ENCODE results near the gene ALKBH7.
"Not testable (repeated sequence)": the region's sequence is repeated elsewhere in the genome, so short reads cannot be mapped to it uniquely, and the experiment has no call there.

ALKBH7 gene

GRCh38 chr19:6357174-6357573 lies 15.4 kb upstream of the ALKBH7 start:
- DNase-seq (no peak), ATAC-seq (replicated peaks) (no peak)
- Mint-ChIP-seq H3K9me3 (no peaks in the 10 kb centered on the region), H3K27ac (no peak overlapping the region), H3K4me3 (no peak overlapping the region), H3K27me3 (no peaks in the 10 kb centered on the region), H3K4me1 (peaks cover 2 to 5% of the 10 kb centered on the region in 2 donors), H3K36me3 (peaks cover under 1 to 5% of the 10 kb centered on the region in 2 donors)

- Mint-ChIP-seq H3K36me3 (peaks cover 4 to 8% of the 10 kb centered on the region in 2 donors), H3K27me3 (no peaks in the 10 kb centered on the region), H3K4me3 (no peak overlapping the region), H3K27ac (no peak overlapping the region), H3K9me3 (no peaks in the 10 kb centered on the region), H3K4me1 (peaks cover 9 to 12% of the 10 kb centered on the region in 2 donors)
- no peak for DNase-seq
- no peak for ATAC-seq (replicated peaks)
Observed at GRCh38 chr19:6358003-6358402, 14.6 kb upstream of the ALKBH7 start.

- no peak overlapping the region for H3K4me3 Mint-ChIP-seq
- no peak for ATAC-seq (replicated peaks)
- DNase-seq: no peak
- H3K4me1 Mint-ChIP-seq: peaks cover 12 to 19% of the 10 kb centered on the region in 2 donors
- H3K27ac Mint-ChIP-seq: no peak overlapping the region
- H3K27me3 Mint-ChIP-seq: no peaks in the 10 kb centered on the region
- no peaks in the 10 kb centered on the region for H3K9me3 Mint-ChIP-seq
- H3K36me3 Mint-ChIP-seq: peaks cover 10 to 11% of the 10 kb centered on the region in 2 donors
Observed at GRCh38 chr19:6359568-6360341, 12.8 kb upstream of the ALKBH7 start.

- Mint-ChIP-seq H3K36me3 (peaks cover 14 to 15% of the 10 kb centered on the region in 2 donors), H3K4me1 (peaks cover 12 to 19% of the 10 kb centered on the region in 2 donors)
- not testable (repeated sequence) for H3K9me3 Mint-ChIP-seq; H3K27me3 Mint-ChIP-seq; H3K27ac Mint-ChIP-seq; H3K4me3 Mint-ChIP-seq; DNase-seq; ATAC-seq (replicated peaks)
Observed at GRCh38 chr19:6360445-6360844, 12.1 kb upstream of the ALKBH7 start.

GRCh38 chr19:6360857-6361216 lies 11.8 kb upstream of the ALKBH7 start:
- DNase-seq; ATAC-seq (replicated peaks); H3K27me3 Mint-ChIP-seq; H3K9me3 Mint-ChIP-seq: not testable (repeated sequence)
- peak overlapping the region in 1 of 2 donors; percentile 92 for H3K4me3 Mint-ChIP-seq
- peaks cover 15 to 19% of the 10 kb centered on the region in 2 donors for H3K36me3 Mint-ChIP-seq
- H3K27ac Mint-ChIP-seq: peak overlapping the region; percentile 98
- peaks cover 12 to 19% of the 10 kb centered on the region in 2 donors for H3K4me1 Mint-ChIP-seq

GRCh38 chr19:6362027-6362350 lies 10.6 kb upstream of the ALKBH7 start:
- Mint-ChIP-seq H3K9me3 (no peaks in the 10 kb centered on the region), H3K36me3 (peaks cover 21 to 26% of the 10 kb centered on the region in 2 donors), H3K4me1 (peaks cover 12 to 19% of the 10 kb centered on the region in 2 donors), H3K27ac (peak overlapping the region; percentile 98), H3K4me3 (peak overlapping the region; percentile 92 to 98), H3K27me3 (no peaks in the 10 kb centered on the region)
- ATAC-seq (replicated peaks) (peak in 1 of 2 donors; percentile 18), DNase-seq (no peak)

GRCh38 chr19:6362351-6362801 lies 10.2 kb upstream of the ALKBH7 start:
- H3K9me3 Mint-ChIP-seq: no peaks in the 10 kb centered on the region
- H3K27ac Mint-ChIP-seq: peak overlapping the region; percentile 98
- DNase-seq (no peak), ATAC-seq (replicated peaks) (no peak)
- peaks cover 23 to 28% of the 10 kb centered on the region in 2 donors for H3K36me3 Mint-ChIP-seq
- H3K27me3 Mint-ChIP-seq: no peaks in the 10 kb centered on the region
- peaks cover 12 to 19% of the 10 kb centered on the region in 2 donors for H3K4me1 Mint-ChIP-seq
- H3K4me3 Mint-ChIP-seq: peak overlapping the region; percentile 92 to 98

- ATAC-seq (replicated peaks): no peak
Observed at GRCh38 chr19:6364353-6364752, 8.2 kb upstream of the ALKBH7 start.

GRCh38 chr19:6373096-6373812 lies 660 bp downstream of the ALKBH7 start:
- no peaks in the 10 kb centered on the region for H3K27me3 Mint-ChIP-seq
- H3K4me3 Mint-ChIP-seq: peak overlapping the region; percentile 94 to 99
- H3K9me3 Mint-ChIP-seq: no peaks in the 10 kb centered on the region
- peak; percentile 69 to 73 for ATAC-seq (replicated peaks)
- H3K36me3 Mint-ChIP-seq: peaks cover 11 to 21% of the 10 kb centered on the region in 2 donors
- H3K27ac Mint-ChIP-seq: peak overlapping the region; percentile 98
- H3K4me1 Mint-ChIP-seq: peaks cover 15 to 22% of the 10 kb centered on the region in 2 donors
- DNase-seq: peak; percentile 95

More at GRCh38 chr19:6364353-6364752, 8.2 kb upstream of the ALKBH7 start:
- DNase-seq: no peak
- H3K9me3 Mint-ChIP-seq: no peaks in the 10 kb centered on the region
- H3K27ac Mint-ChIP-seq: peak overlapping the region; percentile 37
- H3K4me3 Mint-ChIP-seq: no peak overlapping the region
- H3K36me3 Mint-ChIP-seq: peaks cover 31 to 42% of the 10 kb centered on the region in 2 donors
- H3K27me3 Mint-ChIP-seq: no peaks in the 10 kb centered on the region
- peaks cover 14 to 19% of the 10 kb centered on the region in 2 donors for H3K4me1 Mint-ChIP-seq

- Mint-ChIP-seq H3K36me3 (peaks cover 12 to 23% of the 10 kb centered on the region in 2 donors), H3K4me1 (peaks cover 15 to 22% of the 10 kb centered on the region in 2 donors), H3K4me3 (peak overlapping the region; percentile 94 to 99), H3K27ac (peak overlapping the region; percentile 34), H3K27me3 (no peaks in the 10 kb centered on the region), H3K9me3 (no peaks in the 10 kb centered on the region)
- ATAC-seq (replicated peaks) (no peak), DNase-seq (peak; percentile 13)
Observed at GRCh38 chr19:6373813-6374108, 1.2 kb downstream of the ALKBH7 start.

- H3K27ac Mint-ChIP-seq: no peak overlapping the region
- H3K4me3 Mint-ChIP-seq: peak overlapping the region; percentile 36 to 99
- H3K4me1 Mint-ChIP-seq: peaks cover 15 to 22% of the 10 kb centered on the region in 2 donors
- H3K36me3 Mint-ChIP-seq: peaks cover 11 to 23% of the 10 kb centered on the region in 2 donors
- DNase-seq (no peak), ATAC-seq (replicated peaks) (no peak)
- H3K9me3 Mint-ChIP-seq: no peaks in the 10 kb centered on the region
- H3K27me3 Mint-ChIP-seq: no peaks in the 10 kb centered on the region
Observed at GRCh38 chr19:6374161-6374709, 1.6 kb downstream of the ALKBH7 start.

- Mint-ChIP-seq H3K36me3 (peaks cover 11 to 23% of the 10 kb centered on the region in 2 donors), H3K27ac (no peak overlapping the region), H3K27me3 (no peaks in the 10 kb centered on the region), H3K4me1 (peaks cover 11 to 22% of the 10 kb centered on the region in 2 donors), H3K4me3 (peak overlapping the region; percentile 36 to 72), H3K9me3 (peaks cover 2 to 3% of the 10 kb centered on the region in 2 donors)
- DNase-seq (no peak), ATAC-seq (replicated peaks) (no peak)
Observed at GRCh38 chr19:6374711-6375410, 2.3 kb downstream of the ALKBH7 start.

GRCh38 chr19:6375411-6376010 lies 2.9 kb downstream of the ALKBH7 start, which contains the start of gene PSPN:
Gene PSPN (minus strand): TSS chr19:6375933. CDS start chr19:6375849, 84 bp downstream.
- peaks cover 17 to 28% of the 10 kb centered on the region in 2 donors for H3K36me3 Mint-ChIP-seq
- peak within 1 kb of the TSS; percentile 65 for H3K27ac Mint-ChIP-seq
- no peak for ATAC-seq (replicated peaks)
- peak within 1 kb of the TSS in 1 of 2 donors; percentile 36 for H3K4me3 Mint-ChIP-seq
- peaks cover 11 to 22% of the 10 kb centered on the region in 2 donors for H3K4me1 Mint-ChIP-seq
- H3K9me3 Mint-ChIP-seq: peaks cover 3 to 5% of the 10 kb centered on the region in 2 donors
- no peaks in the 10 kb centered on the region for H3K27me3 Mint-ChIP-seq
- DNase-seq: no peak
